ENCODE data around the gene PRKCA.

The PRKCA gene

GRCh38 chr17:66548659-66549310, 246.4 kb downstream of the PRKCA start:
- H3K9me3 ChIP-seq (ENCODE audit: control insufficient read depth in 2 of 2, low read length in 2 of 2), result no peaks in the 10 kb centered on the region
- H3K27me3 ChIP-seq (ENCODE audit: control insufficient read depth in 1 of 2, insufficient read depth in 2 of 2, low read length in 2 of 2), result no peaks in the 10 kb centered on the region
- no peak overlapping the region for H3K4me3 ChIP-seq (ENCODE audit: low read length in 2 of 2)
- H3K4me1 ChIP-seq (ENCODE audit: control insufficient read depth, insufficient read depth, low read length), result no peaks in the 10 kb centered on the region
- no peak overlapping the region for H3K9ac ChIP-seq (ENCODE audit: low read length in 2 of 2)
- H3K36me3 ChIP-seq (ENCODE audit: control insufficient read depth in 2 of 2, insufficient read depth in 2 of 2, low read length in 2 of 2), result peaks cover 0 to 2% of the 10 kb centered on the region in 2 donors
- no peak overlapping the region for H3K27ac ChIP-seq (ENCODE audit: low read length)

GRCh38 chr17:66549311-66549704, 246.9 kb downstream of the PRKCA start:
- Histone ChIP-seq H3K36me3 (ENCODE audit: control insufficient read depth in 2 of 2, insufficient read depth in 2 of 2, low read length in 2 of 2) (peaks cover 0 to 2% of the 10 kb centered on the region in 2 donors), H3K27ac (ENCODE audit: low read length) (no peak overlapping the region), H3K9me3 (ENCODE audit: control insufficient read depth in 2 of 2, low read length in 2 of 2) (no peaks in the 10 kb centered on the region), H3K4me1 (ENCODE audit: control insufficient read depth, insufficient read depth, low read length) (no peaks in the 10 kb centered on the region), H3K9ac (ENCODE audit: low read length in 2 of 2) (no peak overlapping the region), H3K4me3 (ENCODE audit: low read length in 2 of 2) (no peak overlapping the region), H3K27me3 (ENCODE audit: control insufficient read depth in 1 of 2, insufficient read depth in 2 of 2, low read length in 2 of 2) (no peaks in the 10 kb centered on the region)

- Histone ChIP-seq H3K27me3 (ENCODE audit: control insufficient read depth in 1 of 2, insufficient read depth in 2 of 2, low read length in 2 of 2) (no peaks in the 10 kb centered on the region), H3K9me3 (ENCODE audit: control insufficient read depth in 2 of 2, low read length in 2 of 2) (no peaks in the 10 kb centered on the region), H3K4me1 (ENCODE audit: control insufficient read depth, insufficient read depth, low read length) (no peaks in the 10 kb centered on the region), H3K36me3 (ENCODE audit: control insufficient read depth in 2 of 2, insufficient read depth in 2 of 2, low read length in 2 of 2) (peaks cover 0 to 2% of the 10 kb centered on the region in 2 donors), H3K27ac (ENCODE audit: low read length) (no peak overlapping the region), H3K9ac (ENCODE audit: low read length in 2 of 2) (no peak overlapping the region), H3K4me3 (ENCODE audit: low read length in 2 of 2) (no peak overlapping the region)
Observed at GRCh38 chr17:66549731-66550207, 247.4 kb downstream of the PRKCA start.

GRCh38 chr17:66551839-66552238, 249.4 kb downstream of the PRKCA start:
- H3K27ac ChIP-seq (ENCODE audit: low read length), result no peak overlapping the region
- H3K9ac ChIP-seq (ENCODE audit: low read length in 2 of 2), result no peak overlapping the region
- H3K4me3 ChIP-seq (ENCODE audit: low read length in 2 of 2), result no peak overlapping the region

GRCh38 chr17:66552371-66552770, 250.0 kb downstream of the PRKCA start:
- H3K36me3 ChIP-seq (ENCODE audit: control insufficient read depth in 2 of 2, insufficient read depth in 2 of 2, low read length in 2 of 2), result peaks cover 0 to 2% of the 10 kb centered on the region in 2 donors
- H3K4me1 ChIP-seq (ENCODE audit: control insufficient read depth, insufficient read depth, low read length), result peaks cover 2% of the 10 kb centered on the region
- no peak overlapping the region for H3K27ac ChIP-seq (ENCODE audit: low read length)
- no peak overlapping the region for H3K9ac ChIP-seq (ENCODE audit: low read length in 2 of 2)
- H3K27me3 ChIP-seq (ENCODE audit: control insufficient read depth in 1 of 2, insufficient read depth in 2 of 2, low read length in 2 of 2), result no peaks in the 10 kb centered on the region
- H3K9me3 ChIP-seq (ENCODE audit: control insufficient read depth in 2 of 2, low read length in 2 of 2), result no peaks in the 10 kb centered on the region
- H3K4me3 ChIP-seq (ENCODE audit: low read length in 2 of 2), result no peak overlapping the region

More at GRCh38 chr17:66551839-66552238, 249.4 kb downstream of the PRKCA start:
- H3K27me3 ChIP-seq (ENCODE audit: control insufficient read depth in 1 of 2, insufficient read depth in 2 of 2, low read length in 2 of 2), result no peaks in the 10 kb centered on the region
- peaks cover 0 to 2% of the 10 kb centered on the region in 2 donors for H3K36me3 ChIP-seq (ENCODE audit: control insufficient read depth in 2 of 2, insufficient read depth in 2 of 2, low read length in 2 of 2)
- H3K9me3 ChIP-seq (ENCODE audit: control insufficient read depth in 2 of 2, low read length in 2 of 2), result no peaks in the 10 kb centered on the region
- H3K4me1 ChIP-seq (ENCODE audit: control insufficient read depth, insufficient read depth, low read length), result peaks cover 2% of the 10 kb centered on the region

- Histone ChIP-seq H3K36me3 (ENCODE audit: control insufficient read depth in 2 of 2, insufficient read depth in 2 of 2, low read length in 2 of 2) (peaks cover 0 to 2% of the 10 kb centered on the region in 2 donors), H3K27me3 (ENCODE audit: control insufficient read depth in 1 of 2, insufficient read depth in 2 of 2, low read length in 2 of 2) (no peaks in the 10 kb centered on the region), H3K27ac (ENCODE audit: low read length) (no peak overlapping the region), H3K4me3 (ENCODE audit: low read length in 2 of 2) (no peak overlapping the region), H3K9ac (ENCODE audit: low read length in 2 of 2) (no peak overlapping the region), H3K4me1 (ENCODE audit: control insufficient read depth, insufficient read depth, low read length) (peaks cover 2% of the 10 kb centered on the region), H3K9me3 (ENCODE audit: control insufficient read depth in 2 of 2, low read length in 2 of 2) (no peaks in the 10 kb centered on the region)
Observed at GRCh38 chr17:66555605-66556004, 253.2 kb downstream of the PRKCA start.

- Histone ChIP-seq H3K27me3 (ENCODE audit: control insufficient read depth in 1 of 2, insufficient read depth in 2 of 2, low read length in 2 of 2) (no peaks in the 10 kb centered on the region), H3K9ac (ENCODE audit: low read length in 2 of 2) (no peak overlapping the region), H3K4me3 (ENCODE audit: low read length in 2 of 2) (no peak overlapping the region), H3K27ac (ENCODE audit: low read length) (no peak overlapping the region), H3K4me1 (ENCODE audit: control insufficient read depth, insufficient read depth, low read length) (peaks cover 2% of the 10 kb centered on the region), H3K9me3 (ENCODE audit: control insufficient read depth in 2 of 2, low read length in 2 of 2) (no peaks in the 10 kb centered on the region), H3K36me3 (ENCODE audit: control insufficient read depth in 2 of 2, insufficient read depth in 2 of 2, low read length in 2 of 2) (peaks cover 0 to 2% of the 10 kb centered on the region in 2 donors)
Observed at GRCh38 chr17:66557200-66557599, 254.8 kb downstream of the PRKCA start.

- no peaks in the 10 kb centered on the region for H3K9me3 ChIP-seq (ENCODE audit: control insufficient read depth in 2 of 2, low read length in 2 of 2)
- H3K27ac ChIP-seq (ENCODE audit: low read length), result no peak overlapping the region
- peaks cover 0 to 2% of the 10 kb centered on the region in 2 donors for H3K36me3 ChIP-seq (ENCODE audit: control insufficient read depth in 2 of 2, insufficient read depth in 2 of 2, low read length in 2 of 2)
- no peak overlapping the region for H3K4me3 ChIP-seq (ENCODE audit: low read length in 2 of 2)
- peaks cover 2% of the 10 kb centered on the region for H3K4me1 ChIP-seq (ENCODE audit: control insufficient read depth, insufficient read depth, low read length)
- H3K9ac ChIP-seq (ENCODE audit: low read length in 2 of 2), result no peak overlapping the region
- H3K27me3 ChIP-seq (ENCODE audit: control insufficient read depth in 1 of 2, insufficient read depth in 2 of 2, low read length in 2 of 2), result no peaks in the 10 kb centered on the region
Observed at GRCh38 chr17:66557886-66558285, 255.5 kb downstream of the PRKCA start.

GRCh38 chr17:66560691-66561090, 258.3 kb downstream of the PRKCA start:
- no peak overlapping the region for H3K4me3 ChIP-seq (ENCODE audit: low read length in 2 of 2)
- H3K9ac ChIP-seq (ENCODE audit: low read length in 2 of 2), result no peak overlapping the region
- H3K27me3 ChIP-seq (ENCODE audit: control insufficient read depth in 1 of 2, insufficient read depth in 2 of 2, low read length in 2 of 2), result no peaks in the 10 kb centered on the region
- no peaks in the 10 kb centered on the region for H3K9me3 ChIP-seq (ENCODE audit: control insufficient read depth in 2 of 2, low read length in 2 of 2)
- no peaks in the 10 kb centered on the region for H3K4me1 ChIP-seq (ENCODE audit: control insufficient read depth, insufficient read depth, low read length)
- no peak overlapping the region for H3K27ac ChIP-seq (ENCODE audit: low read length)
- H3K36me3 ChIP-seq (ENCODE audit: control insufficient read depth in 2 of 2, insufficient read depth in 2 of 2, low read length in 2 of 2), result no peaks in the 10 kb centered on the region

GRCh38 chr17:66562119-66562518, 259.7 kb downstream of the PRKCA start:
- no peaks in the 10 kb centered on the region for H3K9me3 ChIP-seq (ENCODE audit: control insufficient read depth in 2 of 2, low read length in 2 of 2)
- no peaks in the 10 kb centered on the region for H3K4me1 ChIP-seq (ENCODE audit: control insufficient read depth, insufficient read depth, low read length)
- no peaks in the 10 kb centered on the region for H3K36me3 ChIP-seq (ENCODE audit: control insufficient read depth in 2 of 2, insufficient read depth in 2 of 2, low read length in 2 of 2)
- H3K27me3 ChIP-seq (ENCODE audit: control insufficient read depth in 1 of 2, insufficient read depth in 2 of 2, low read length in 2 of 2), result no peaks in the 10 kb centered on the region
- H3K27ac ChIP-seq (ENCODE audit: low read length), result no peak overlapping the region
- no peak overlapping the region for H3K4me3 ChIP-seq (ENCODE audit: low read length in 2 of 2)
- H3K9ac ChIP-seq (ENCODE audit: low read length in 2 of 2), result no peak overlapping the region

GRCh38 chr17:66564992-66565465, 262.6 kb downstream of the PRKCA start:
- no peaks in the 10 kb centered on the region for H3K9me3 ChIP-seq (ENCODE audit: control insufficient read depth in 2 of 2, low read length in 2 of 2)
- no peak overlapping the region for H3K27ac ChIP-seq (ENCODE audit: low read length)
- no peaks in the 10 kb centered on the region for H3K27me3 ChIP-seq (ENCODE audit: control insufficient read depth in 1 of 2, insufficient read depth in 2 of 2, low read length in 2 of 2)
- no peaks in the 10 kb centered on the region for H3K36me3 ChIP-seq (ENCODE audit: control insufficient read depth in 2 of 2, insufficient read depth in 2 of 2, low read length in 2 of 2)
- no peak overlapping the region for H3K9ac ChIP-seq (ENCODE audit: low read length in 2 of 2)
- H3K4me1 ChIP-seq (ENCODE audit: control insufficient read depth, insufficient read depth, low read length), result no peaks in the 10 kb centered on the region
- H3K4me3 ChIP-seq (ENCODE audit: low read length in 2 of 2), result no peak overlapping the region
